WI38 (cell line): ENCODE data around the gene RPS24.

Source experiments
- H3K4me3 ChIP-seq: 2 replicates; pipeline ENCODE4 v1.5.1; 2011; ENCODE audit warnings: low read depth, mild to moderate bottlenecking, control low read depth, low read length
- CTCF ChIP-seq: IDR thresholded peaks from 2 replicates; pipeline ENCODE4 v1.5.1; 2012; ENCODE audit warnings: low read depth, mild to moderate bottlenecking, control low read depth, low read length

Gene RPS24

DNA sequence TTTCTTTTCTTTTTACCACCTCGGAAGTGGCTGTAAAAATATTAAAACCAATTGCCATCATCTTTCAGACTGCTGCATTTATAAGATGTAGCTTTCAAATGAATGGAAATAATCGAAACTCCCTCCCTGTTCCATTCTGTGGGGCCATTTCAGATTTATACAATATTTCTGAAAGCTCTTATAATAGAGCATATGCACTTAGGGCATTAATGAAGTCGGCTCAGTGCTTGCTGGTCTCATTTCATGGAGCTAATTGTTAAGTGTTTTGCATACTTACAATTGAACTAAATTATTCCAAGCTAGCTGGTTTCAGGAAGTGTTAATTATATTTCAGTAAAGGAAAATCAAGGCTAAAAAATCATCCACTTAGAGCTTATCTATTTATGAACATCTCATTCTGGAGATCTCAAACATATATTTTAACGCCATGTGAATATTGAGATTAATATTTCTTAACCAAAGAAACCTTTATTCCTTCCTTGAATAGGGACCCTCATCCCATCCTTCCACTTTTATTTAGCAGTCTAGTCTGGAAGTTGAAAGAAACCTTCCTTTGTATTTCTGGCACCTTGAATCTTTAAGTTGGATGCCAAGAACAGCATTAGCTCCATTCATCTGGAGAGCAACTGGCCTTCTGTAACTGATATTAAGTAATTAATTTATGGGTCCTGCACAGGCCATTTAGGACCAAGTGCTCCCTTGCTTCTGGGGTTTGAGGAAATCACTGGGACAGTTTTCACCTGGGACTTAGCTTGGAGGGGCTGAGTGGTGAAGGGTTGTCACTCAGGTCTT lies 45.1 kb downstream of the RPS24 start:
- no peak overlapping the region for H3K4me3 ChIP-seq
- TF ChIP-seq CTCF = no peak

DNA sequence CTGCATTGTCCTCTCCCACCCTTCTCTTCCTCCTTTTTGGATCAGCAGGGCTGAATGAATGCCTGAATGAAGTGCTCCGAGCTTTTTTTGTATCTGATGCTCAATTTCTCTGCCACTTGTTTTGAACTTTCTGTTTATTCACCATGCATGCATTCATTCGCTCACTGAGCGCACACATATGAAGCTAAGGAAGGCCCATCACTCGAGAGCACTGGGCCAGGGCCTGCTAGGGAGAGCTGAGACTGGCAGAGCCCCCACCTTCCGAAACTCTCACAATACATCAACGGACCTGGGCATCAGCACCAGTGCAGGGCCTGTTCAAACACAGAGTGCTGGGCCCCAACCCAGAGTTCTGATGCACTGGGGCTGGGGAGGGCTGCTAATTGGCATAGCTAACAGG lies 45.7 kb downstream of the RPS24 start:
- H3K4me3 ChIP-seq = no peak overlapping the region
- TF ChIP-seq CTCF = no peak

DNA sequence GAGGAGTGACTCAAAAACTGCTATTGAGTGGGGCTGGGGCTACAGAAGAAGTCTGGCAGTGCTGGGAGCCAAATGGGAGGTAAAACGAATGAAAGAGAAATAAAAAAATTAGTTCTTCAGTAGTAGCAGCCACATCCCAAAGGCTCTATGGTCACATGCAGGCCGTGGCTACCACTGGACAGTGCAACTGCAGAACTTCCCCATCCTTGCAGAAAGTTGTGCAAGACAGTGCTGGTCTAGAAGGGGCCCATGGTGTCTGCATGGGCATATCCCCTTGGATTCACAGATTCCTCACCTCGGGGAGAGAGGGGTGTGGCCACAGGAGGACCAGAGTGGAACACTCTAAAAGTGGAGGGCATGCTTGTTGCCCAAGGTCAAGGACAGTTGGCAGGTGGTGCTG lies 47.6 kb downstream of the RPS24 start:
- TF ChIP-seq CTCF = no peak
- no peak overlapping the region for H3K4me3 ChIP-seq

DNA sequence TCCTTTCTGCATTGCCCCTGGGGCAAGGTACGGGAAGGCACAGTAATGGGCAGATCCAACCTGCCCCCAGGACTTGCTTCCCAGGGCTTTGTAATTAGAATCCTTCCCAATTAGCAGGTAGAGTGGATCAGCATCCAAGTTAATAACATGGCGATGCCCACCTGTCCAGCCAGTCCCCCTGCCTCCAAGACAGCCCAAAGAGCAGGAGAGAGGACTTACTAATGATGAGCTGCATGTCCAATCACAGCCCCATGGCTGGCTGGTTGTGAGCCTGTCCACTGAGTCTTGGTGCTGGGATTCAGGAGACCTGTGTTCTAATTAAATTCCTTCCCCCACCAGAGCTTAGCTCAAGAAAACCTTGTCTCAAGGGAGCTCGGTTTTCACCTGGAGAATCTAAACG lies 49.0 kb downstream of the RPS24 start:
- no peak for TF ChIP-seq CTCF
- H3K4me3 ChIP-seq = no peak overlapping the region
